Progenitor cell of endocrine pancreas (in vitro differentiated cells): ENCODE measurements around the gene ZNF697. TPM values are rescaled to one million over a fixed set of nuclear protein-coding genes. Genes with fewer than 3 reads are reported as not detected.
A peak's percentile ranks its signal among the peaks of the same experiment; 100 is the strongest.
"Not testable (repeated sequence)": the region's sequence is repeated elsewhere in the genome, so short reads cannot be mapped to it uniquely, and the experiment has no call there.

ENCODE experiments used
- DNase-seq: peaks from one replicate; pipeline ENCODE4 v3.0.0; 2021; ENCODE audit warnings: low spot score; ENCODE audit not compliant: unreplicated experiment
- H3K27ac Mint-ChIP-seq: 2 replicates; pipeline ENCODE4 v1.8.0; 2021; ENCODE audit warnings: mild to moderate bottlenecking, moderate library complexity, mixed read lengths
- H3K27me3 Mint-ChIP-seq: 2 replicates; pipeline ENCODE4 v1.8.0; 2021; ENCODE audit warnings: mixed read lengths
- H3K36me3 Mint-ChIP-seq: 2 replicates; pipeline ENCODE4 v1.8.0; 2022; ENCODE audit warnings: mixed read lengths; ENCODE audit not compliant: insufficient read depth
- H3K4me1 Mint-ChIP-seq: 2 replicates; pipeline ENCODE4 v1.8.0; 2021; ENCODE audit warnings: low read depth, mixed read lengths
- H3K4me3 Mint-ChIP-seq: 2 replicates; pipeline ENCODE4 v1.8.0; 2021; ENCODE audit warnings: low read depth, mild to moderate bottlenecking, moderate library complexity, mixed read lengths
- H3K9me3 Mint-ChIP-seq: 2 replicates; pipeline ENCODE4 v1.8.0; 2021; ENCODE audit warnings: low read depth, mixed read lengths
- CTCF ChIP-seq: fragments of 200-600 bp; sonication (generic); IDR thresholded peaks from one replicate; pipeline ENCODE4 v1.5.0; 2021; ENCODE audit warnings: antibody characterized with exemption, mild to moderate bottlenecking; ENCODE audit not compliant: unreplicated experiment
- total RNA-seq: library from RNA; stranded (reverse); gene quantifications from 2 replicates; pipeline ENCODE4 v1.2.1, GENCODE V29; 2021

Gene ZNF697
- total RNA-seq, 1 donor from 2014 or later = 22.3 TPM

- no peaks in the 10 kb centered on the region for H3K9me3 Mint-ChIP-seq
- peaks cover 13% of the 10 kb centered on the region for H3K36me3 Mint-ChIP-seq
- H3K4me1 Mint-ChIP-seq = no peaks in the 10 kb centered on the region
- H3K27ac Mint-ChIP-seq = no peak overlapping the region
- DNase-seq = no peak
- no peaks in the 10 kb centered on the region for H3K27me3 Mint-ChIP-seq
- H3K4me3 Mint-ChIP-seq = no peak overlapping the region
- no peak for TF ChIP-seq CTCF
These were observed 30.0 kb downstream of the ZNF697 start for GRCh38 chr1:119617751-119618691.

GRCh38 chr1:119616748-119617147, 31.3 kb downstream of the ZNF697 start:
- H3K27ac Mint-ChIP-seq = peak overlapping the region; percentile 15
- not testable (repeated sequence) for H3K9me3 Mint-ChIP-seq, DNase-seq, H3K4me1 Mint-ChIP-seq, H3K27me3 Mint-ChIP-seq, H3K4me3 Mint-ChIP-seq, H3K36me3 Mint-ChIP-seq

- H3K4me1 Mint-ChIP-seq, H3K27me3 Mint-ChIP-seq, H3K27ac Mint-ChIP-seq, H3K9me3 Mint-ChIP-seq, DNase-seq, H3K36me3 Mint-ChIP-seq, H3K4me3 Mint-ChIP-seq: not testable (repeated sequence)
These were observed 33.0 kb downstream of the ZNF697 start for GRCh38 chr1:119615100-119615499.

GRCh38 chr1:119613769-119614720, 34.0 kb downstream of the ZNF697 start:
- peaks cover 4% of the 10 kb centered on the region for H3K4me1 Mint-ChIP-seq
- peaks cover 4% of the 10 kb centered on the region for H3K27me3 Mint-ChIP-seq
- no peaks in the 10 kb centered on the region for H3K9me3 Mint-ChIP-seq
- no peaks in the 10 kb centered on the region for H3K36me3 Mint-ChIP-seq
- no peak overlapping the region for H3K4me3 Mint-ChIP-seq
- peak; percentile 89 for TF ChIP-seq CTCF
- no peak overlapping the region for H3K27ac Mint-ChIP-seq
- peak; percentile 81 for DNase-seq

- peaks cover 4% of the 10 kb centered on the region for H3K4me1 Mint-ChIP-seq
- peaks cover 7% of the 10 kb centered on the region for H3K27me3 Mint-ChIP-seq
- DNase-seq = peak; percentile 95
- no peak overlapping the region for H3K27ac Mint-ChIP-seq
- H3K4me3 Mint-ChIP-seq = no peak overlapping the region
- peak; percentile 97 for TF ChIP-seq CTCF
- no peaks in the 10 kb centered on the region for H3K9me3 Mint-ChIP-seq
- H3K36me3 Mint-ChIP-seq = no peaks in the 10 kb centered on the region
These were observed 36.4 kb downstream of the ZNF697 start for GRCh38 chr1:119611701-119612113.

GRCh38 chr1:119608816-119609215, 39.2 kb downstream of the ZNF697 start:
- not testable (repeated sequence) for H3K36me3 Mint-ChIP-seq, H3K9me3 Mint-ChIP-seq, H3K4me1 Mint-ChIP-seq, H3K27me3 Mint-ChIP-seq, H3K4me3 Mint-ChIP-seq, H3K27ac Mint-ChIP-seq, DNase-seq

GRCh38 chr1:119607087-119607807, 40.8 kb downstream of the ZNF697 start:
- not testable (repeated sequence) for H3K4me3 Mint-ChIP-seq, H3K36me3 Mint-ChIP-seq, H3K27ac Mint-ChIP-seq, H3K9me3 Mint-ChIP-seq, H3K4me1 Mint-ChIP-seq, DNase-seq, H3K27me3 Mint-ChIP-seq
